Transverse colon (tissue), 3 donors: ENCODE data around the gene FAM120C.

Experiments
- EP300 ChIP-seq: sonication (generic); formaldehyde crosslinking; IDR thresholded peaks from one replicate; pipeline ENCODE4 v1.6.1; 2017; ENCODE audit warnings: antibody characterized with exemption, low read depth
- POLR2A ChIP-seq: fragments of 450-650 bp; IDR thresholded peaks from one replicate; pipeline ENCODE4 v1.6.1; 2016; ENCODE audit warnings: antibody characterized with exemption, mild to moderate bottlenecking, moderate library complexity
- TF ChIP-seq, protein P1 (sequence below), 5 experiments: fragments of 200-600 bp in 3 of 5; fragments of 450-650 bp in 2 of 5; sonication (generic) in 3 of 5; IDR thresholded peaks; 1 replicate in 2 of 5; 2 replicates in 3 of 5; pipeline ENCODE4 v1.5.1; 2016 to 2017; ENCODE audit warnings: antibody characterized with exemption in 5 of 5, inconsistent platforms in 3 of 5, mild to moderate bottlenecking in 2 of 5, moderate library complexity in 1 of 5

DNA sequence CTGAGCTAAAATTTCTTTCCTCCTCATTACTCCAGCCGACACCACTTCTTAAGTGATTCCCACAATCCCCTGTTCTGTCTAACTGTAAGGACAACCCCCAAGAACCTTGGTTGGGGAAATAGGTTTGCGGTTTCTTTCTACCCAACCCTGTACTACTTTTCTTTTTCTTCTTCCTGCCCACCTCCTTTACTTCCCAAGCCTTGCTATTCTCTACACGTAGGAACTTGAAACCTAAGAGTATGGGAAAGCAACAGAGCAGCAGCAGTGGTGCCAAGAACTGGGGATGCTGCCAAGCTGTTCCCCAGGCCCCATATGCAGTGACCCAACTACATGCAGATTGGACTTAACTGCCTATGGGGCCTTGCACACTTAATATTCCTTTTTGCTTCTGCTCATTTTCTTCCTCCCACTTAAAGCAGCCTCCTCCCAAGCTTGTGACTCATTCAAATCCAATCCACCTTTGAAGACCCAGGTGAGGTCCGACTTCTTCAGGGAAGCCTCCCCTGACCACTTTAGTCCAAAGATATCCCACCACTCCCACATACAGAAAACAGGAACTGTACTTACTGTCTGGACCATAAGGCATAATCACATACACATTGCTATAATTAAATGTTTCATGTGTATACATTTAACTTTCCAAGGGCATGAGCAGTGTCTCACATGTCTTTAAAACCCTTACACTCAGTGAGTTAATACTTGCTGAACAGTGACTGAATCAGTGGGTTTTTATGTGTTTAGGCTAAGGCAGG, 1.7 kb downstream of the FAM120C start:
- TF ChIP-seq, protein P1, sequence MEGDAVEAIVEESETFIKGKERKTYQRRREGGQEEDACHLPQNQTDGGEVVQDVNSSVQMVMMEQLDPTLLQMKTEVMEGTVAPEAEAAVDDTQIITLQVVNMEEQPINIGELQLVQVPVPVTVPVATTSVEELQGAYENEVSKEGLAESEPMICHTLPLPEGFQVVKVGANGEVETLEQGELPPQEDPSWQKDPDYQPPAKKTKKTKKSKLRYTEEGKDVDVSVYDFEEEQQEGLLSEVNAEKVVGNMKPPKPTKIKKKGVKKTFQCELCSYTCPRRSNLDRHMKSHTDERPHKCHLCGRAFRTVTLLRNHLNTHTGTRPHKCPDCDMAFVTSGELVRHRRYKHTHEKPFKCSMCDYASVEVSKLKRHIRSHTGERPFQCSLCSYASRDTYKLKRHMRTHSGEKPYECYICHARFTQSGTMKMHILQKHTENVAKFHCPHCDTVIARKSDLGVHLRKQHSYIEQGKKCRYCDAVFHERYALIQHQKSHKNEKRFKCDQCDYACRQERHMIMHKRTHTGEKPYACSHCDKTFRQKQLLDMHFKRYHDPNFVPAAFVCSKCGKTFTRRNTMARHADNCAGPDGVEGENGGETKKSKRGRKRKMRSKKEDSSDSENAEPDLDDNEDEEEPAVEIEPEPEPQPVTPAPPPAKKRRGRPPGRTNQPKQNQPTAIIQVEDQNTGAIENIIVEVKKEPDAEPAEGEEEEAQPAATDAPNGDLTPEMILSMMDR (IDR thresholded peaks at IDR 0.05) = no peak
- no peak for TF ChIP-seq POLR2A
- TF ChIP-seq EP300 = no peak
